ENCODE results near the gene DYNC1I2.

DNA sequence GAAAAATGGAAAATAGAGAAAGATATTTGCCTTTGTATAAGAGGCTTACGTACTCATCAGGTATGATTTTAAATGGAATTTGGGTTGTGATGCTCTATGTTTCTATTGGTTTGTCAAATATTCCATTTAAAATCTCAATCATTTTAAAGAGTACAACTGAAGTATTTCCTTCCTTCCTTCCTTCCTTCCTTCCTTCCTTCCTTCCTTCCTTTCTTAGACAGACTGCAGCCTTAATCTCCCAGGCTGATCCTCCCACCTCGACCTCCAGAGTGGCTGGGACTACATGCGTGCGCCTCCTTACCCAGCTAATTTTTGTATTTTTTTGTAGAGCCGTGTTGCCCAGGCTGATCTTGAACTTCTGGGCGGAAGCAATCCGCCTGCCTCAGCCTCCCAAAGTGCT is 15.4 kb upstream of the DYNC1I2 start:
- TF ChIP-seq NFRKB (IDR thresholded peaks at IDR 0.05) = no peak
- no peak for TF ChIP-seq FOXK2 (IDR thresholded peaks at IDR 0.05)
- no peak for TF ChIP-seq FOXA1 (IDR thresholded peaks at IDR 0.05)
- TF ChIP-seq SP1 (IDR thresholded peaks at IDR 0.05) = no peak
- TF ChIP-seq BHLHE40 (IDR thresholded peaks at IDR 0.05; ENCODE audit: borderline replicate concordance) = no peak
- no peak for TF ChIP-seq ARNT (IDR thresholded peaks at IDR 0.05)
- no peak for TF ChIP-seq HDGF (IDR thresholded peaks at IDR 0.05; ENCODE audit: borderline replicate concordance)
- TF ChIP-seq FOXM1 (IDR thresholded peaks at IDR 0.05; ENCODE audit: borderline replicate concordance) = no peak
- no peak for TF ChIP-seq L3MBTL2 (conservative IDR thresholded peaks at IDR 0.05)
- TF ChIP-seq ZNF384 (IDR thresholded peaks at IDR 0.05) = no peak
- TF ChIP-seq TARDBP (IDR thresholded peaks at IDR 0.05) = no peak
- TF ChIP-seq, protein P1, sequence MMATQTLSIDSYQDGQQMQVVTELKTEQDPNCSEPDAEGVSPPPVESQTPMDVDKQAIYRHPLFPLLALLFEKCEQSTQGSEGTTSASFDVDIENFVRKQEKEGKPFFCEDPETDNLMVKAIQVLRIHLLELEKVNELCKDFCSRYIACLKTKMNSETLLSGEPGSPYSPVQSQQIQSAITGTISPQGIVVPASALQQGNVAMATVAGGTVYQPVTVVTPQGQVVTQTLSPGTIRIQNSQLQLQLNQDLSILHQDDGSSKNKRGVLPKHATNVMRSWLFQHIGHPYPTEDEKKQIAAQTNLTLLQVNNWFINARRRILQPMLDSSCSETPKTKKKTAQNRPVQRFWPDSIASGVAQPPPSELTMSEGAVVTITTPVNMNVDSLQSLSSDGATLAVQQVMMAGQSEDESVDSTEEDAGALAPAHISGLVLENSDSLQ (IDR thresholded peaks at IDR 0.05) = no peak

Data from HEK293T (cell line).